ENCODE measurements around the gene COL17A1. TPM values are rescaled to one million over a fixed set of nuclear protein-coding genes. Genes with fewer than 3 reads are reported as not detected.

COL17A1 gene
- total and polyA plus RNA-seq, 2 of the 13 experiments (the other 11 are each of a cell fraction or from before 2014, with no cell fraction given) = 0.03 TPM; not detected in 1

GRCh38 chr10:104122225-104123107 is 36.8 kb upstream of the COL17A1 start (continued):
- no peak for TF ChIP-seq GABPA (IDR thresholded peaks at IDR 0.05; ENCODE audit: low read depth, low read length)
- TF ChIP-seq GABPA (CRISPR knock-in tag; IDR thresholded peaks at IDR 0.05; ENCODE audit: low read depth) = peak; percentile 8; the same call in 1 of the 2 replicates
- TF ChIP-seq ZNF547 (CRISPR knock-in tag; IDR thresholded peaks at IDR 0.05) = no peak
- TF ChIP-seq ZFY (CRISPR knock-in tag; IDR thresholded peaks at IDR 0.05) = no peak
- peak; percentile 69 for TF ChIP-seq ASH2L (IDR thresholded peaks at IDR 0.05; ENCODE audit: insufficient read length, low read depth, low read length)
- TF ChIP-seq ZNF83 (CRISPR knock-in tag; IDR thresholded peaks at IDR 0.05; ENCODE audit: borderline replicate concordance) = peak; percentile 91; the same call in 1 of the 2 replicates
- no peak for TF ChIP-seq ZNF414 (CRISPR knock-in tag; IDR thresholded peaks at IDR 0.05)
- 0 out of 2 replicates have a peak, but pooled peaks have one; percentile 66 for TF ChIP-seq ZNF567 (CRISPR knock-in tag; IDR thresholded peaks at IDR 0.05; ENCODE audit: borderline replicate concordance)
- TF ChIP-seq HOXA5 (CRISPR knock-in tag; IDR thresholded peaks at IDR 0.05) = 0 out of 2 replicates have a peak, but pooled peaks have one; percentile 9
- TF ChIP-seq, protein P1, sequence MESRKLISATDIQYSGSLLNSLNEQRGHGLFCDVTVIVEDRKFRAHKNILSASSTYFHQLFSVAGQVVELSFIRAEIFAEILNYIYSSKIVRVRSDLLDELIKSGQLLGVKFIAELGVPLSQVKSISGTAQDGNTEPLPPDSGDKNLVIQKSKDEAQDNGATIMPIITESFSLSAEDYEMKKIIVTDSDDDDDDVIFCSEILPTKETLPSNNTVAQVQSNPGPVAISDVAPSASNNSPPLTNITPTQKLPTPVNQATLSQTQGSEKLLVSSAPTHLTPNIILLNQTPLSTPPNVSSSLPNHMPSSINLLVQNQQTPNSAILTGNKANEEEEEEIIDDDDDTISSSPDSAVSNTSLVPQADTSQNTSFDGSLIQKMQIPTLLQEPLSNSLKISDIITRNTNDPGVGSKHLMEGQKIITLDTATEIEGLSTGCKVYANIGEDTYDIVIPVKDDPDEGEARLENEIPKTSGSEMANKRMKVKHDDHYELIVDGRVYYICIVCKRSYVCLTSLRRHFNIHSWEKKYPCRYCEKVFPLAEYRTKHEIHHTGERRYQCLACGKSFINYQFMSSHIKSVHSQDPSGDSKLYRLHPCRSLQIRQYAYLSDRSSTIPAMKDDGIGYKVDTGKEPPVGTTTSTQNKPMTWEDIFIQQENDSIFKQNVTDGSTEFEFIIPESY (CRISPR knock-in tag; IDR thresholded peaks at IDR 0.05) = no peak
- 0 out of 2 replicates have a peak, but pooled peaks have one; percentile 8 for TF ChIP-seq BRF2 (CRISPR knock-in tag; IDR thresholded peaks at IDR 0.05)
- 0 out of 2 replicates have a peak, but pooled peaks have one; percentile 0 for TF ChIP-seq KMT2B (CRISPR knock-in tag; IDR thresholded peaks at IDR 0.05)
- TF ChIP-seq NCOR1 (IDR thresholded peaks at IDR 0.05; ENCODE audit: borderline replicate concordance, low read length) = 0 out of 2 replicates have a peak, but pooled peaks have one; percentile 4
- TF ChIP-seq MTF2 (CRISPR knock-in tag; IDR thresholded peaks at IDR 0.05; ENCODE audit: borderline replicate concordance) = 0 out of 2 replicates have a peak, but pooled peaks have one; percentile 80
- no peak for TF ChIP-seq HMGXB3 (CRISPR knock-in tag; IDR thresholded peaks at IDR 0.05; ENCODE audit: borderline replicate concordance)
- TF ChIP-seq ZNF839 (CRISPR knock-in tag; IDR thresholded peaks at IDR 0.05; ENCODE audit: borderline replicate concordance) = peak; percentile 89; the same call in 1 of the 2 replicates
